Fibroblast of skin of back (primary cell): ENCODE results near the gene SPSB1.

Experiments
- DNase-seq: peaks from one replicate; pipeline ENCODE4 v3.0.0-alpha.2; 2013

Gene SPSB1

GRCh38 chr1:9397997-9398526 lies 105.4 kb downstream of the SPSB1 start:
- peak; percentile 84 for DNase-seq

GRCh38 chr1:9399510-9400424 lies 107.1 kb downstream of the SPSB1 start:
- DNase-seq, result peak; percentile 35

DNA sequence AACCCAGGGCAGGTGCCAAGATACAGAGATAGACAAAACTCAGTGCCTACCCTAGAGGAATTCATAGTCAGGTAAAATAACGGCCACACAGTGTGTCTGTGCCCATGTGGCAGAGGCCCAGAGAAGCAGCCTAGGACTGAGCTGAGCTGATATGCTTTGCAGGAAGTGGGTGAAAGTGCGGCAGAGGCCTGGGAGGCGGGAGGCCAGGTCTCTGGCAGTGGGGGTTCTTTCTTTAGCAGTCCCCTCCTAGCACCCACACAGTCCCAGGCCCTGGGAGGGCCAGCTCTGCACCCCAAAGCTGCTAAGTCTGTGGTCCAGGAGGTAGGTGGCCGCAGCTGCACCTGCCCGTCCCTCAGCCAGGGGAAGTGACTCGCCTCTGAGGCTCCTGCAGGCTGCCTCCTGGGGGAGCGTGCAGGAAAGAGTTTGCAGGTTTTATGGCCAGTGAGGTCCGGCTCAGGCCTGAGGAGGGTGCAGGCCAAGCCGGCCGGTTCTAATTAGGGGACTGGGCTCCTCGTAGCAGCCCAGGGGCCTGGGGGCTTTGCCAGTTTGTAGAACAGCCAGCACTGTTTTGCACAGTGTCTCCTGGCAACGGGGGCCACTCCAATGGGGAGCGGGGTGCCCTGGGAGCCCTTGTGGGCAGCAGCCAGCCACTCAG lies 107.9 kb downstream of the SPSB1 start:
- DNase-seq, result no peak

DNA sequence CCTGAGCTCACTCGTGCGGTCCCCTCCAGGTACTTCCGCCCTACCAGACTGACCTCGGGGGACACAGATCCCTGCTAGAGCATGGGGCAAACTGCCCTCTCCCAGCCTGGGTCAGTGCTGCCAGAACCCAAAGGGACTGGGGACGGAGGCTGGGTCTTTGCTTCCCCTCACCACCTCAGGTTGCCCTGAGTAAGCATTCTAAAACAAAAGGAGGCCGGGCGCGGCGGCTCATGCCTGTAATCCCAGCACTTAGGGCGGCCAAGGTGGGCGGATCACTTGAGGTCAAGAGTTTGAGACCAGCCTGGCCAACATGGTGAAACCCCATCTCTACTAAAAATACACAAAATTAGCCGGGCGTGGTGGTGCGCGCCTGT lies 108.4 kb downstream of the SPSB1 start:
- no peak for DNase-seq

DNA sequence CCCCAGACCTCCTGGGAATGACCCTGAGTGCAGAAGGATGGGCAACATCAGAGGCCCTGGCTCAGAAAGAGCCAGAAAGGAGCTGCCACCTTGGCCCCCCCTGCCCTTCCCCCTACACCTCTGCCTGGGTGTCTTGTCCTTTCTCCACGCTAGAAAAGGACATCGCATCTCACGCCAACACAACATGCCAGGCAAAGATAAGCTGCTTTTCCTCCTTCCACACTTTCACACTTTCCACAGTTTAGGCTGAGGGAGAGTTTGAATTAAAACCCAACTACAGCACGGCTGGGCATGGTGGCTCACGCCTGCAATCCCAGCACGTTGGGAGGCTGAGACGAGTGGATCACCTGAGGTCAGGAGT lies 109.5 kb downstream of the SPSB1 start:
- DNase-seq, result no peak

DNA sequence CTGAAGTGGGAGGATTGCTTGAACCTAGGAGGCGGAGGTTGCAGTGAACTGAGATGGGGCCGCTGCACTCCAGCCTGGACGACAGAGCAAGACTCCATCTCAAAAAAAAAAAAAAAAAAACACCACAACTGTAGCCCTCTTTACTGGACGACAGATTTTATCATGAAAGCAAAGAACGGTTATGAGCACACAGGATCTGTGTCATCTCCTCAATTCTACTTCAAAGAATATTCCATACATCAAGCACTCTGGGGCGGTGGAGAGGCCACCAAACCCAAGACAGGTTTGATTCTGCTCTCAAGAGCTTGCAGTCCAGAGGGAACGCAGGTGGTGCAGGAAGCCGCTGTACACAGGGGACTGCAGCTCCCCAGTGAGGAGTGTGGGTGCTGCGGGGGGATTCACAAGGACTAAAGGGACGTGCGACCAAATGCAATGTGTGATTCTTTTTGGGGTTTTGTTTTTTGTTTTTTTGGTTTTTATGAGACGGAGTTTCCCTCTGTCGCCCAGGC lies 110.1 kb downstream of the SPSB1 start:
- no peak for DNase-seq

GRCh38 chr1:9404117-9404914 lies 111.6 kb downstream of the SPSB1 start:
- DNase-seq, result no peak

- DNase-seq, result no peak
Measured at GRCh38 chr1:9406111-9406510, 113.4 kb downstream of the SPSB1 start.

DNA sequence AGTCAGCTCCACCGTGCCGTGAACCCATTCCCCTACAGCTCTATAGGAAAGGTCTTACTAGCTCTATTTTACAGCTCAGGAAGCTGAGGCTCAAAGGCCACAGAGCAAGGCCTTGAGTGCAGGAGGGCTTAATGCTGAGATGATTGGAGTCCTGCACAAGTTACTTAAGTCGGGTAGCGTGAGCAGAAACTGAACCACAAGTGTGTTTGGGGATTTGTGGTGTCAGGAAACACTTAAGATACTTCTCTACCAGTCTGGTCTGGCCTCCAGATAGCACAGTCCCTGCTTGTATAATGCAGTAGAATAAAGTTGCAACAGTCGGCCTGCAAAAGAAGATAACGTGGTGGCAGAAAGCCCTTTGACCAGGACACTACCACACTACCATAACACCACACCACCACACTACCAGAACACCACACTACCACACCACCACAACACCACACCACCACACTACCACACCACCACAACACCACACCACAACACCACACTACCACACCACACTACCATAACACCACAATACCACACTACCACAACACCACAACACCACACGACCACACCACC lies 118.1 kb downstream of the SPSB1 start:
- peak; percentile 80 for DNase-seq

GRCh38 chr1:9413071-9413876 lies 120.6 kb downstream of the SPSB1 start:
- peak; percentile 97 for DNase-seq

DNA sequence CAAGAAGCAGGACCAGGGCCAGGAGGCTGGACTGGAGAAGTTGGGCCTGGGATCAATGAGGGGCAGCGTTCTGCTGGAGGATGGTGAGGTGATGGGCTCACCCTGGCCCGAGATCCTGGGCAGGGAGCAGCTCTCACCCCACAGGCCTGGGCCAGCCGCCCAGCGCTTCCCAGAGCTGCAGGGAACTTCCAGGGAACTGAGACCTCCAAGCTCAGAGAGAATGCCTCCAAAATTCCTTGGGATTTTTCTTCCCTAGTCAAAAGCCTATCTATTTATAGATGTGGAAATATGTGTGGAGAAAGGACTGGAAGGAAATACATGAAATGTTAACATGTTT lies 121.2 kb downstream of the SPSB1 start:
- peak; percentile 95 for DNase-seq

- no peak for DNase-seq
Measured at GRCh38 chr1:9416506-9416905, 123.8 kb downstream of the SPSB1 start.

DNA sequence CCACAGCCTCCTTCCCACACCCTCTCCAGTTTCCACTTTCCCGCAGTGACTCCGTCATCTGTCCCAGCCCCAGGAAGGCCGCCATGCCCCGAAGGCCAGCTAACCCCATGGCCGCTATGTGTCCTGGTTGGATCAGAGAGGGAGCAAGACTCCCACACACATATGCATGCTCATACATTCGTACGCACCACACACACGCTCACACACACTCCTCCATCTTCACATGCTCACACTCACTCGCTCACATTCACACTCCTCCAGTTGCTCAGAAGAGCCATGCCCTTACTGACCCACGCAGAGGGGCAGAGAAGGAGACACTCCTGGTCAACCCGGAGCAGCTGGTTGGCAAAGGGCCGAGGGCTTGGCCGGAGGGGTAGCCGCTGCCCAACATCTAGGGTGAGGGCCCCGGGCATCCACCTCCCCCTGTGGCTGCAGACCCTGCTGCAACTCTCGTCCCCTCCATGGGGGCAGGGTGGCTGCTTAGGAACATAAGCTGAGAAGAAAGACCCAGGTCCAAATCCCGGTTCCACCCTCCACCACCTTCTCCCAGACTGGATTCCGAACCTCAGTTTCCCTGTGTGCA lies 124.3 kb downstream of the SPSB1 start:
- DNase-seq, result no peak

- no peak for DNase-seq
Measured at GRCh38 chr1:9417695-9418094, 125.0 kb downstream of the SPSB1 start.

GRCh38 chr1:9418851-9419250 lies 126.2 kb downstream of the SPSB1 start:
- no peak for DNase-seq
